Measurements from ENCODE around the gene TMED8.
A peak's percentile ranks its signal among the peaks of the same experiment; 100 is the strongest.
"Not testable (repeated sequence)": the region's sequence is repeated elsewhere in the genome, so short reads cannot be mapped to it uniquely, and the experiment has no call there.

Gene TMED8

GRCh38 chr14:77325746-77326094 is 51.2 kb downstream of the TMED8 start:
- no peak overlapping the region for H3K4me3 ChIP-seq (ENCODE audit: low read length)
- DNase-seq (ENCODE audit: low read depth, low spot score), result no peak

GRCh38 chr14:77324816-77325745 is 51.8 kb downstream of the TMED8 start:
- DNase-seq (ENCODE audit: low read depth, low spot score), result no peak
- no peak overlapping the region for H3K4me3 ChIP-seq (ENCODE audit: low read length)

- no peak overlapping the region for H3K4me3 ChIP-seq (ENCODE audit: low read length)
- DNase-seq (ENCODE audit: low read depth, low spot score), result no peak
These were observed 52.6 kb downstream of the TMED8 start for GRCh38 chr14:77324289-77324688.

DNA sequence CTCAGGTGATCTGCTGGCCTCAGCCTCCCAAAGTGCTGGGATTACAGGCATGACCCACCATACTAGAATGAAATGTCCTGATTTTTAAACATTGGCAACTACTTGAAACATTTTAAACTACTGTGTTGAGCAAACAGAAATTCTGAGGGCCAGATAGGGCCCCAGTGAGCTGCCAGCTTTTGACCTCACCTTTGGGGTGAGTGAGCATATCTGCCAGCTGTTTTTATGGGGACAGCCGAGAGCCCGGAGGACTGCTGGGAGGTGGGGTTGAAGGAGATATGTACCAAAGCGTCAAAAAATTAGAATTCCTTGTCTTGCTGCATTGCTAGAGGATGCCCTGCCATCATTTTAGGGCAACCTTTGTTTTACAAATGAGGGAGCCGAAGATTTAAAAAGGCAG is 53.3 kb downstream of the TMED8 start:
- no peak overlapping the region for H3K4me3 ChIP-seq (ENCODE audit: low read length)
- no peak for DNase-seq (ENCODE audit: low read depth, low spot score)

DNA sequence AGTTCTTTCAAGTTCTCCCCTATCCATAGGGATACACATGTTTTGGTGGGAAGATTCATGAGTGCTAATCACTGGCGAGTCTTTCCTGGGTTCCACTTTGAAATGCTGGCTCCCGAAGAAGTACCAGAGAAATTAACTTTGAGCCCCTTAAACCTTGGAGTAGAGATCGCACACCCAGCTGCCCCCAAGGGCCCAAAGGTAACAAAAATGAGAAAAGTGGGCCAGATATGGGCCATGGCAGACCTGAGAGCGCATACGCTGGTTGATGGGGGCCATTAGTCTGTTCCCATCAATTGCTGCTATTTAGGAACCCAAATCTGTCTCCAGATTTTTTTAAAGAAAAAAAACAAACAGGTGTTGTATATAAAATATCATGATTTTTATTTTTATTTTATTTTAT is 53.9 kb downstream of the TMED8 start:
- DNase-seq (ENCODE audit: low read depth, low spot score), result no peak
- no peak overlapping the region for H3K4me3 ChIP-seq (ENCODE audit: low read length)

DNA sequence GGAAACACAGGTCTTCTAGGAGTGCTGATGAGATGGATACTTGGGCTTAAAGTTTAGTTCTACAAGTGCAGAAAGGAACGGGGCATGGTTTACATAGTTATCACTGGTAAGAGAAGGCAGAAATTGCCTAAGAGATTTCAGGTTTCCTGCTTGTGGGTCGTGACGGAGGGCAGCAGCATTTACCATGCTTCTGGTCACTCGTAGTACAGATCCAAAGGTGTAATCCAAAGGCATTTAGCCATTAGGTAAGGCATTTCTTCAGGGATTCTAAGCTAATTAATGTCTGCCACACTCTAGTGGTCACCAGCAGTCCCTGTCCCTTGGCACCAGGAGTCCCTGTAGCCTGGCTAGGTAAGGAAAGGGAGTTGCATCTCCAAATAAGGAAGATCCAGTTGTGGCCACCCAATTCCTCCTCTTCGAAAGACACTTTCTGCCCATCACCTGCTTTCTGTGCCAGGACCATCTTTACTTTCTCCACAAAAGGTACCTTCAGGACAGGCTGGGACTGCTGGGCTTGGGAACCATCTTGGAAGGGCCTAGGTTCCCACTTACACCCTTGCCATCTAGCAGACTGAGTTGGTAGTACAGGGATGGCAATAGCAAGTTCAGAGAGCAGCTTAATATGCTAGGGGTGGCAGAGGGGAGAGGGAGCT is 54.5 kb downstream of the TMED8 start:
- DNase-seq (ENCODE audit: low read depth, low spot score), result no peak
- H3K4me3 ChIP-seq (ENCODE audit: low read length), result peak overlapping the region; percentile 77

GRCh38 chr14:77320238-77320935 is 56.5 kb downstream of the TMED8 start, which contains the start of gene POMT2:
Gene POMT2 (minus strand): TSS chr14:77320883. CDS start chr14:77320681, 202 bp downstream.
- peak; percentile 82 for DNase-seq (ENCODE audit: low read depth, low spot score)
- peak within 1 kb of the TSS; percentile 77 for H3K4me3 ChIP-seq (ENCODE audit: low read length)

DNA sequence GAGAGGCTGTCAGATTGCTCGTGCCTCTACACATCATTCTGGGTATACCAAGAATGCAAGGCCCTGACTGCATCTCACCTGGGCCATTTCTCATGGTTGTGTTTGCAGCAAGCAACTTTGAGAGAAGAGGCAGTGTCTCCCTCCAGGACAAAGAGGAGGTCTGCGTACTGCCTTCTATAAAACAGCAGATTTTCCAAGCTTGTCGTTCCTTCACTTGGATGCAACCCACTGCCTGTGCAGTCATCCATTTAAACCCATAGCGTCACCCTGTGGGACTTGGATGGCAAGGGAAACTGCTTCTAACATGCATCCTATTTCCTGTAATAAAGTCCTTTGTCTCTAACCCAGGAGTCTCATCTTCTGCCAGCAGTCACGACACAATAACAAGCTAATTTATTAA is 57.5 kb downstream of the TMED8 start:
- no peak for DNase-seq (ENCODE audit: low read depth, low spot score)
- H3K4me3 ChIP-seq (ENCODE audit: low read length), result no peak overlapping the region

GRCh38 chr14:77318756-77319155 is 58.1 kb downstream of the TMED8 start:
- not testable (repeated sequence) for H3K4me3 ChIP-seq (ENCODE audit: low read length); DNase-seq (ENCODE audit: low read depth, low spot score)

DNA sequence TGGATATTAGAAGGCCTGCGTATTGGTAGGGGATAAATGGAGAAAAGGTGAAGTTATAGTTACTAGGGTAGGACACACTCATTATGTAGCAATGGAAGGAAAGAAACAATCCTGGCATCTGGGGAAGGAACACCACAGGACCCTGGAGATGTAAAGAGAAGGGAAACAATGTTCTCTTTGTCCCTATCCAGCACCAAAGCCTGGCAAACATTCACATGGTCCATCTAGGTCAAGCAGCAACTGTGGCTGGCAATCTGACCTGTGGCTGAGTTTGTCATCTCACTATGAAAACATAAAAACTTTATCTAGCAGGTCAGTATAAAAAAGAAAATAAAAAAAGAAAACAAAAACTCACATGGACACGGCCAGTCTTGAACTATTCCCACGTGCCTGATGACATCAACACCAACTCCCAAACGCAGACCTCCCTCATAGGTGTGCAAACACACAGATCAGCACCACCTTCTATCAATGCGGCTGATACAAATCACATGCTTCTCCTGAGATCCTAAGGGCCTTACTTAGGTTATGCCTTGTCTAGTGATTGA is 58.8 kb downstream of the TMED8 start:
- DNase-seq (ENCODE audit: low read depth, low spot score), result no peak
- H3K4me3 ChIP-seq (ENCODE audit: low read length), result no peak overlapping the region

DNA sequence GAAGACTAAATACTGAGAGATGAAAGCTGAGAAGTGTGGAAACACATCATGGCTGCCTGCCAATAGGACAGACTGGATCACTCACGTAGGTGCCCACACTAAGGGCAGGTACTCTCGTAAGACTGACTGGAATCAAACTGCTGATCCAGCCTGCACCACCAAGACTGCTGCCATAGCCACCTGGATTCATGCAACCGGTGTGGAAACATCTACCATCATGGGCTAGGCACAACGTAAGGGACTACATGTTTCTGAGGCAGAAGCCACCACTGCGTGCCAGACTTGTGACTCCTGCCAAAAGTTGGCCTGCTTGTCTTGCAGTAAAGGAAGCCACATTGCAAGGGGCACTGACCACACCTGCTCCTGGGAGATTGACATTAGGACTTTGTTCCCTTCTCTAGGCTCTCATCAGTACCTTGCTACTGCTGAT is 60.0 kb downstream of the TMED8 start:
- no peak overlapping the region for H3K4me3 ChIP-seq (ENCODE audit: low read length)
- no peak for DNase-seq (ENCODE audit: low read depth, low spot score)

- no peak for DNase-seq (ENCODE audit: low read depth, low spot score)
- no peak overlapping the region for H3K4me3 ChIP-seq (ENCODE audit: low read length)
These were observed 60.7 kb downstream of the TMED8 start for GRCh38 chr14:77316195-77316505.

- H3K4me3 ChIP-seq (ENCODE audit: low read length), result no peak overlapping the region
- no peak for DNase-seq (ENCODE audit: low read depth, low spot score)
These were observed 62.1 kb downstream of the TMED8 start for GRCh38 chr14:77314539-77315457.

DNA sequence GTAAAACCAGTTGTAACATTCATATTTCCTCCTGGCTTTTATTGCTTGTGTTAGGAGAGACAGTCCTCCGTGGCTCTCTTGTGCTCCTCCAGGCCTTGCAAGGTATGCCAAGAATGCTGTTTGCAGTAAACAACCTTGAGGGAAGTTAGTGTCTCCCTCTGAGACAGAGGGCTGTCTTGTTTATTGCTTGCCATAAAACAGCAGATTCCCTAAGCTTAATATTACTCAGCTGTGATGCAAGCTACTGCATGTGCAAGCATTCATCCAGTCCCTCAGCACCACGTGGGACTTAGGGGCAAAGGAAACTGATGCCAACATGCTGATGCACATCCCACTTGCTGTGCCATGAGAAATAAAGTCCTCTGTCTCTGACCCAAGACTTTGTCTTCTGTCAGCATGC is 62.9 kb downstream of the TMED8 start:
- DNase-seq (ENCODE audit: low read depth, low spot score), result no peak
- H3K4me3 ChIP-seq (ENCODE audit: low read length), result no peak overlapping the region

GRCh38 chr14:77313371-77313770 is 63.5 kb downstream of the TMED8 start:
- no peak overlapping the region for H3K4me3 ChIP-seq (ENCODE audit: low read length)
- no peak for DNase-seq (ENCODE audit: low read depth, low spot score)

- H3K4me3 ChIP-seq (ENCODE audit: low read length), result no peak overlapping the region
- DNase-seq (ENCODE audit: low read depth, low spot score), result no peak
These were observed 65.7 kb downstream of the TMED8 start for GRCh38 chr14:77311217-77311616.

GRCh38 chr14:77310026-77310425 is 66.9 kb downstream of the TMED8 start:
- DNase-seq (ENCODE audit: low read depth, low spot score), result no peak

DNA sequence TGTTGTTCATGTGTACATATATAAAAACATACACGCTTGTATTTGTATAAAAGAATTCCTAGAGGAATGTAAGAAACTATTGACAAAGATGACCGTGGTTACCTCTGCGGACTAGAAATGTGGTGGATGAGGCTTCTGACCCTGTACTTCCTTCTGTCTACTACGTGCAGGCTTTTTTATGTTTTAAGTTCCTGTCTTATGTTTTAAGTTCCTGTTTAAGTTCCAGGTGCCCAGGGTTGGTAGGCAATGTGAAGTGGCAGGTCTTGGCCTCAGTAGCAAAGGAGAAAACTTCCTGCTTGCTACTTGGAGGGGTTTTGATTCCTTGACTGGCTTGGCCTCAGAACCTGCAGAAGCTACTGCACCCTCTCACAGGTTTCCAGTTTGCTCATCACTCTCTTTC is 67.8 kb downstream of the TMED8 start:
- no peak overlapping the region for H3K4me3 ChIP-seq (ENCODE audit: low read length)
- DNase-seq (ENCODE audit: low read depth, low spot score), result no peak

More at GRCh38 chr14:77310026-77310425, 66.9 kb downstream of the TMED8 start:
- no peak overlapping the region for H3K4me3 ChIP-seq (ENCODE audit: low read length)

All from Jurkat, Clone E6-1 (cell line).